Stimulated activated naive CD4-positive, alpha-beta T cell treated with Interleukin-2 at 50 U/mL for 16 hours (primary cell): ENCODE data around the gene NUDT19.
A peak's percentile ranks its signal among the peaks of the same experiment; 100 is the strongest.
"Not testable (repeated sequence)": the region's sequence is repeated elsewhere in the genome, so short reads cannot be mapped to it uniquely, and the experiment has no call there.

Experiments
- DNase-seq: peaks from one replicate; lab custom pipeline; 2025; lab: John Stamatoyannopoulos, UW

The NUDT19 gene

GRCh38 chr19:32716203-32716602 is 24.6 kb downstream of the NUDT19 start:
- not testable (repeated sequence) for DNase-seq

DNA sequence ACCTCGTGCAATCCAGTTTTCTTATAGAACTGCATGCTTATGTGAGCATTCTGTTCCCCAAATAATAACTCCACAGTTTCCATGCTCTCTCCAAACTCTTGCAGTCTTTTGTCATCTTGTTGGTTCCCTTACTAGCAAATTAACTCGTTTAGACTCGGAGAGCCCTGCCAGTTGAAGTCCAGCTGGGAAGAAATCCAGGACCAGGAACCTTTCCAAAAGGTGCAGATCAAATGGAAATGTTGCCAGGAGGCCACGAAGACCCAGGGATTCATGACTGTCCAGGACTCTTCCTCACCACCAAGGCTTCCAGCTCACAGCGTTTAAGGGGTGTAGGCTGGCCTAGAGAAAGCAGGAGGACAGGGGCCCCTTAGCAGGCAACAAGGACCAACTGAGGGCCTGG is 25.9 kb downstream of the NUDT19 start:
- DNase-seq, result no peak

GRCh38 chr19:32718286-32718685 is 26.7 kb downstream of the NUDT19 start:
- DNase-seq, result no peak

DNA sequence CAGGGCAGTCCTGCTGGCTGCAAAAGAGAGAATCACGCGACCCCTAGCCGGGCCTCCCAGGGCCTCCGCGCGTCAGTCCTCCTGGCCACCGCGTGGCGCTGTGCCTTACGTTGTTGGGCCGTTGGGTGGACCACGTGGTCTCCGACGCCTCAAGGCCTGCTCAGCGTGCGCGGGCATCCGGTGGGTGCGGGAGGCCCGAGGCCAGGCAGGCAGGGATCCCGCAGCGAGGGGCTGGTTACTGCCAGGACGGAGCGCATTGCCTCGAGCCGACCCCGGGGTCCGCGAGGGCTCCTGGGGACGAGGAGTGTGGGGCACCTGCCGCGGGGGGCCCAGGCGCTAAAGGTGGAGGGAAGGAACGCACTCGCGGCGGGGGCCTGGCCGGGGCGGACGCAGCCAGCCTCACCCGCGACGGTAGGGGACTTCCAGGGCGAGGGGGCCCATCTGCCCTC is 28.0 kb downstream of the NUDT19 start, which contains the start of gene TDRD12:
TSS of gene TDRD12 (plus strand) at position 157 of the 449 bp plus-strand sequence. CDS start 306 bp downstream, outside the sequence.
- no peak for DNase-seq

- no peak for DNase-seq
These were observed 28.8 kb downstream of the NUDT19 start for GRCh38 chr19:32720216-32720935.

GRCh38 chr19:32720936-32721250 is 29.3 kb downstream of the NUDT19 start:
- no peak for DNase-seq

DNA sequence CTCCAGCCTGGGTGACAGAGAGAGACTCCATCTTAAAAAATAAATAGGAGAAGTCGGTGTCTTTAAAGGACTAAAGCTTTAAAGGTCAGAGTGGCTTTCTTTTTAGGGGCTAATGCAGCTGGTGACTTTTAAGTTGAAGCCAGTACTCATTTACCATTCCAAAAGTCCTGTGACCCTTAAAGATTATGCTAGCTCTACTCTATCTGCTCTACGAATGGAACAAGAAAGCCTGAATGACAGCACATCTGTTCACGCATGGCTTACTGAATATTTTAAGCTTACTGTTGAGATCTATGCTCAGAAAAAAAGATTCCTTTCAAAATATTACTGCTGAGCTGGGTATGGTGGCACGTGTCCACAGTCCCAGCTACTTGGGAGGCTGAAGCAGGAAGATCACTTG is 44.3 kb downstream of the NUDT19 start:
- DNase-seq, result no peak

GRCh38 chr19:32743021-32743420 is 51.4 kb downstream of the NUDT19 start:
- DNase-seq, result no peak

DNA sequence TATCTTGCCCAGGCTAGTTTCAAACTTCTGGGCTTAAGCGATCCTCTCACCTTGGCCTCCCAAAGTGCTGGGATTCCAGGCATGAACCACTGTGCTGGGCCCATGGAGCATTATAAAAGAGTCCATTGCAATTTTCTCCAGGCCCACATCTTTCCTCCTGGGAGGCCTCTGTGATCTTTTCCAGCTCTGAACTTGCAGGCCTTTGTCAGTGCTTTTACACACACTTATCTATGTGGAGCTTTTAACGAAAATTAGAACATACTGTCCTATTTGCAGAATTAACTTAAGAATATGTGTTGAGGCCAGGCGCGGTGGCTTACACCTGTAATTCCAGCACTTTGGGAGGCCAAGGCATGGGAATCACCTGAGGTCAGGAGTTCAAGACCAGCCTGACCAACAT is 51.8 kb downstream of the NUDT19 start:
- no peak for DNase-seq

GRCh38 chr19:32744555-32745325 is 53.1 kb downstream of the NUDT19 start:
- no peak for DNase-seq

GRCh38 chr19:32745594-32746251 is 54.1 kb downstream of the NUDT19 start:
- DNase-seq, result peak; percentile 15

GRCh38 chr19:32746631-32747196 is 55.1 kb downstream of the NUDT19 start:
- DNase-seq, result peak; percentile 15

DNA sequence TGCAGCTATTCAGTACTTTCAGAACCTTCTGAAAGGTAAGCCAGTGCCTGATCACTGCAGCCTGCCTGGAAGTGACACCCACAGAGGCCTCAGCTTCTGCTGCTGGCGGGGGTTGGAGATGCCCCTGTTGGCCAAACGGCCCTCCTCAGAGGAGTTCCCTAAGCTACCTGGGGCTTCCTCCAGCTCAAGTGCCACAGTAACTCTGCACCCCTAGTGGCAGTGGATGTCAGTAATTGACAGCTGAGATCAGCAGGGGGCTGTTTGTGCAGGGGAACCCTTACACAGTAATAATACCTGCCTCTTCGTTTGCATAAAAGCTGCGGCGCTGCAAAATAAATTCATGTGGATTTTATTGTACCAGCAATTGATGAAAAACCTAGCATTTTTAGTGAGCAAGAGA is 56.9 kb downstream of the NUDT19 start:
- DNase-seq, result no peak

DNA sequence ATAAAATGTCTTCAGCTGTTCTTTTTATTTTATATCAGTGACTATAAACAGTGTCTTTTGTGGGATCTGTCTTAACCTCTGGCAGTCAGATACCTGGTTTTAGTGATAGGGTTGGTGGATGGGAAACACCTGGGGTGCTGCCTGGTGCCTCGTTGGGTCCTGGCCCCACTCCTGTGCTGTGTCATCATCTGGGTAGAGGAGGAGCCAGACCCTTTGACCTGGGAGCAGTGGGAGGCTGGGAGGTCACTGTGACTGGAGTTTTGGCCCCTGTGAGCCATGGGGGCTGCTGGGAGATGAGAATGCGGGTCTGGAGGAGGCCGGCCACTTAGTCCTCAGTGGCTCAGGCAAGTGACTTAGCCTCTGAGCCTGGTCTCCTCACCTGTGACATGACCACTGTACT is 57.3 kb downstream of the NUDT19 start:
- no peak for DNase-seq

- DNase-seq, result no peak
These were observed 57.7 kb downstream of the NUDT19 start for GRCh38 chr19:32749361-32749760.

DNA sequence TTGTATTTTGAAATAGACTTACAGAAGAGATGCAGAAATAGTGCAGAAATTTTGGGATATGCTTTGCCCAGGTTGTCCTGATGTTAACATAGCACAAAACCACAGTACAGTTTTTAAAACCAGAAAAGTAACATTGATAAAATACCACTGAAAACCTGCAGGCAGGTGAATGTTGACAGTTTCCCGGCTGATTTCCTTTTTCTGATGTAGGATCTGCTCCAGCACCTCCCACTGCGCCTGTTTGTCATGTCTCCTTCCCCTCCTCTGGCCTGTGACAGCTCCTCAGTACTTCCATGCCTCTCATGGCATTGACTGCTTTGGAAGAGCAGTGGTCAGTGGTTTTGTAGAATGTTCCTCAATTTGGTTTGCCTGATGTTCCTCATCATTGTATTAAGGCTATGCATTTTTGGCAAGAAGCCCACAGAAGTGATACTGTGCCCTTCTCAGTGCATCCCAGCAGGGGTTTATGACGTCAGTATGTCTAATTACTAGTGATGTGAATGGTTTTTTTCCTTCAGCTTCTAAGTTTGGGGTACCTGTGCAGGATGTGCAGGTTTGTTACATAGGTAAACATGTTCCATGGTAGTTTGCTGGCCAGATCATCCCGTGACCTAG is 58.9 kb downstream of the NUDT19 start:
- no peak for DNase-seq

- DNase-seq, result no peak
These were observed 59.4 kb downstream of the NUDT19 start for GRCh38 chr19:32751066-32751465.

- DNase-seq, result no peak
These were observed 65.6 kb downstream of the NUDT19 start for GRCh38 chr19:32757189-32757588.
